Parathyroid adenoma (tissue), 2 donors: ENCODE results near the gene NLGN1.

Experiments used
- H2AFZ ChIP-seq: fragments of 300-600 bp; sonication (generic); one replicate; pipeline ENCODE4 v1.7.0; 2017; ENCODE audit warnings: antibody characterized with exemption, mild to moderate bottlenecking
- H3K27ac ChIP-seq: fragments of 300-600 bp; sonication (generic); one replicate; pipeline ENCODE4 v1.7.0; 2017
- H3K27me3 ChIP-seq: fragments of 300-600 bp; sonication (generic); one replicate; pipeline ENCODE4 v1.7.0; 2017; ENCODE audit warnings: low read length; ENCODE audit not compliant: control insufficient read depth, insufficient read depth
- H3K36me3 ChIP-seq: fragments of 300-600 bp; sonication (generic); one replicate; pipeline ENCODE4 v1.7.0; 2017; ENCODE audit warnings: low read length; ENCODE audit not compliant: control insufficient read depth, insufficient read depth
- H3K4me1 ChIP-seq: fragments of 300-600 bp; sonication (generic); one replicate; pipeline ENCODE4 v1.7.0; 2017; ENCODE audit warnings: control low read depth
- H3K4me2 ChIP-seq: fragments of 300-600 bp; sonication (generic); one replicate; pipeline ENCODE4 v1.7.0; 2017; ENCODE audit warnings: low read length
- H3K4me3 ChIP-seq: fragments of 300-600 bp; sonication (generic); one replicate; pipeline ENCODE4 v1.7.0; 2017; ENCODE audit warnings: low read depth, low read length
- H3K79me2 ChIP-seq: fragments of 300-600 bp; sonication (generic); one replicate; pipeline ENCODE4 v1.7.0; 2017; ENCODE audit warnings: control low read depth
- H3K9ac ChIP-seq: fragments of 300-600 bp; sonication (generic); one replicate; pipeline ENCODE4 v1.7.0; 2017; ENCODE audit warnings: mild to moderate bottlenecking
- H3K9me3 ChIP-seq: fragments of 300-600 bp; sonication (generic); one replicate; pipeline ENCODE4 v1.7.0; 2017; ENCODE audit warnings: low read length; ENCODE audit not compliant: control insufficient read depth
- TF ChIP-seq, protein P1 (sequence below): fragments of 300-600 bp; sonication (generic); IDR thresholded peaks from one replicate; pipeline ENCODE4 v1.7.0; 2017; ENCODE audit warnings: antibody characterized with exemption, mild to moderate bottlenecking
- donor health status: primary hyperparathyroidism.

The NLGN1 gene

GRCh38 chr3:174247687-174248152 lies 850.2 kb downstream of the NLGN1 start:
- no peaks in the 10 kb centered on the region for H3K27me3 ChIP-seq
- H3K9ac ChIP-seq = no peak overlapping the region
- no peak overlapping the region for H2AFZ ChIP-seq
- TF ChIP-seq, protein P1, sequence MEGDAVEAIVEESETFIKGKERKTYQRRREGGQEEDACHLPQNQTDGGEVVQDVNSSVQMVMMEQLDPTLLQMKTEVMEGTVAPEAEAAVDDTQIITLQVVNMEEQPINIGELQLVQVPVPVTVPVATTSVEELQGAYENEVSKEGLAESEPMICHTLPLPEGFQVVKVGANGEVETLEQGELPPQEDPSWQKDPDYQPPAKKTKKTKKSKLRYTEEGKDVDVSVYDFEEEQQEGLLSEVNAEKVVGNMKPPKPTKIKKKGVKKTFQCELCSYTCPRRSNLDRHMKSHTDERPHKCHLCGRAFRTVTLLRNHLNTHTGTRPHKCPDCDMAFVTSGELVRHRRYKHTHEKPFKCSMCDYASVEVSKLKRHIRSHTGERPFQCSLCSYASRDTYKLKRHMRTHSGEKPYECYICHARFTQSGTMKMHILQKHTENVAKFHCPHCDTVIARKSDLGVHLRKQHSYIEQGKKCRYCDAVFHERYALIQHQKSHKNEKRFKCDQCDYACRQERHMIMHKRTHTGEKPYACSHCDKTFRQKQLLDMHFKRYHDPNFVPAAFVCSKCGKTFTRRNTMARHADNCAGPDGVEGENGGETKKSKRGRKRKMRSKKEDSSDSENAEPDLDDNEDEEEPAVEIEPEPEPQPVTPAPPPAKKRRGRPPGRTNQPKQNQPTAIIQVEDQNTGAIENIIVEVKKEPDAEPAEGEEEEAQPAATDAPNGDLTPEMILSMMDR = no peak
- no peaks in the 10 kb centered on the region for H3K79me2 ChIP-seq
- no peaks in the 10 kb centered on the region for H3K4me1 ChIP-seq
- H3K4me2 ChIP-seq = no peak overlapping the region
- no peak overlapping the region for H3K4me3 ChIP-seq
- H3K27ac ChIP-seq = no peak overlapping the region
- H3K9me3 ChIP-seq = no peaks in the 10 kb centered on the region
- H3K36me3 ChIP-seq = no peaks in the 10 kb centered on the region

GRCh38 chr3:174251681-174252080 lies 854.1 kb downstream of the NLGN1 start:
- H3K27ac ChIP-seq = no peak overlapping the region
- H3K4me2 ChIP-seq = no peak overlapping the region
- no peak overlapping the region for H3K4me3 ChIP-seq
- no peak overlapping the region for H3K9ac ChIP-seq
- H2AFZ ChIP-seq = no peak overlapping the region
- H3K79me2 ChIP-seq = no peaks in the 10 kb centered on the region
- H3K9me3 ChIP-seq = no peaks in the 10 kb centered on the region
- H3K27me3 ChIP-seq = no peaks in the 10 kb centered on the region
- TF ChIP-seq, protein P1 = no peak
- H3K36me3 ChIP-seq = no peaks in the 10 kb centered on the region
- no peaks in the 10 kb centered on the region for H3K4me1 ChIP-seq

DNA sequence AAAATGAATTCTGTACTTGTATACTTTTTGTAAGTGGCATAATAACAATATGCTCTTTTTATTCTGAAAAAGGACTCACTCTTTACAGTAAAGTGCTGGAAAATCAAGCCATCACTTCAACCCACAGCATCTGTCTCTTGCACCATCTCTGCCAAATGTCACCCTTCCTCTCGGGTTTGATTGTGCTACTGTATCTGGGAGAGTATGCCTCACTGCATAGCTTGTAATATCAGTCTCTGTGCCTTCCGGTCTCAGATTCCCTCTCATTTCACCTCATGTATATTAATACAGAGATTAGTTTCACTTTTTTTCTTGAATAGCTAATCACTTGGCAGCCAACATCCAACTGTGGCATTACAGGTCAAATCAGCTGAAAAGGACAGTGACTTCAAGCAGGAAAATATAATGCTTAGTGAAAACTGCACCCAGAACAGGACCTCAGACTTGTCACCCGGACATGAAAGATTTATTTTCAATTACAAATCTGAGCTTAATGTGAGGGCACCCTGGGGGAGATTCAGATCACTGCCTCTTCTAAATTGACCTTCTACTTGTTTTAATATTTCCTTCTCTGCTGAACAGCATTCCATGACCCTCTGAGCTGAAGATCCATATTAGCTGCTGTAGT lies 855.8 kb downstream of the NLGN1 start:
- no peak overlapping the region for H3K9ac ChIP-seq
- no peaks in the 10 kb centered on the region for H3K27me3 ChIP-seq
- H3K79me2 ChIP-seq = no peaks in the 10 kb centered on the region
- no peak overlapping the region for H2AFZ ChIP-seq
- TF ChIP-seq, protein P1 = no peak
- no peak overlapping the region for H3K4me3 ChIP-seq
- no peaks in the 10 kb centered on the region for H3K36me3 ChIP-seq
- no peak overlapping the region for H3K4me2 ChIP-seq
- no peak overlapping the region for H3K27ac ChIP-seq
- no peaks in the 10 kb centered on the region for H3K4me1 ChIP-seq
- H3K9me3 ChIP-seq = no peaks in the 10 kb centered on the region

- Histone ChIP-seq H3K4me1 (no peaks in the 10 kb centered on the region), H3K79me2 (no peaks in the 10 kb centered on the region), H3K36me3 (no peaks in the 10 kb centered on the region), H3K4me2 (no peak overlapping the region), H3K9ac (no peak overlapping the region), H3K9me3 (no peaks in the 10 kb centered on the region), H2AFZ (no peak overlapping the region), H3K27me3 (no peaks in the 10 kb centered on the region), H3K27ac (no peak overlapping the region), H3K4me3 (no peak overlapping the region)
- TF ChIP-seq, protein P1 = no peak
Measured at GRCh38 chr3:174253940-174254339, 856.4 kb downstream of the NLGN1 start.

DNA sequence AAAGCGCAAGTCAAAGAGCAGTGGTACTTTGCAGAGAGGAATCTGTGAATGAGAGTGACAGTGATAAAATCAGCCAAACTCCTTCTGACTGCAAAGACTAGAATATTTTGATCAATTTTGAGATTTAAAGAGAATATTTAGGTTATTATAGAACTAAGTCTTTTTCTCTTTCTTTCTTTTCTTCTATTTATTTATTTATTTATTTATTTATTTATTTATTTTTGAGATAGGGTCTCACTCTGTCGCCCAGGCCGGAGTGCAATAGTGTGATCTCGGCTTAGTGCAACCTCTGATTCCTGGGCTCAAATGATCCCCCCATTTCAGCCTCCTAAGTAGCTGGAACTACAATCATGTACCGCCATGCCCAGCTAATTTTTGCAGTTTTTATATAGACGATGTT lies 857.9 kb downstream of the NLGN1 start:
- Histone ChIP-seq H3K27ac (no peak overlapping the region), H3K27me3 (no peaks in the 10 kb centered on the region), H2AFZ (no peak overlapping the region), H3K36me3 (no peaks in the 10 kb centered on the region), H3K9ac (no peak overlapping the region), H3K79me2 (no peaks in the 10 kb centered on the region), H3K4me3 (no peak overlapping the region), H3K4me2 (no peak overlapping the region), H3K9me3 (no peaks in the 10 kb centered on the region), H3K4me1 (no peaks in the 10 kb centered on the region)
- TF ChIP-seq, protein P1 = no peak
